Testis (tissue), 2 donors: ENCODE data around the gene NLRP6.

ENCODE experiments used
- CTCF ChIP-seq, 3 experiments: fragments of 450-650 bp in 2 of 3; fragments of 200-600 bp in 1 of 3; sonication (generic) in 1 of 3; IDR thresholded peaks; one replicate each; pipeline ENCODE4 v1.5.1; 2016 to 2019; ENCODE audit warnings: antibody characterized with exemption in 3 of 3, mild to moderate bottlenecking in 2 of 3, moderate library complexity in 1 of 3
- POLR2A ChIP-seq: fragments of 450-650 bp; IDR thresholded peaks from one replicate; pipeline ENCODE4 v1.6.1; 2017; ENCODE audit warnings: antibody characterized with exemption, mild to moderate bottlenecking, moderate library complexity

DNA sequence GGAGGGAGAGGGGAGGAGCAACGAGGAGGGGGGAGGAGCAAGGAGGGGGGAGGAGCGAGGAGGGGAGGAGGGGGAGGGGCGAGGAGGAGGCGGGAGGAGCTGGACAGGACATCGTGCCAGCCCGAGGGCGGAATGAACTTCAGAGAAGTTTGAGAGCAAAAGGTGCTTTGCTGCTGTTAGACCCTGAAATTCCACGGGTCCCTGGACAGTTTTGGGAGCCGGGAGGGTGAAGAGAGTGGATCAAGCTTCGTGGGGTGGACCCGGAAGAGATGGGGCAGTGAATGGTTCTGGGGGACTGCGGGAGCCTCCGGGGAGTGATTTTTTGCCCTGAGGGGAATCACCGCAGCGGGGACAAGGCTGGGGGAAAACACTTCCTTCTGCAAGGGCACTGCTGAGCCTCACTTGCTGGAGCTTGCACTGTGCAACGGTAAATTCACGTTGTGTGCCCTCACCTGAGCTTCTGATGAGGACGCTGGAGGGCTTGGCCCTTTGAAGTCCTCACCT, 10.7 kb upstream of the NLRP6 start:
- TF ChIP-seq CTCF (IDR thresholded peaks at IDR 0.05) (no peak), POLR2A (no peak)
